HCT116 (cell line): Measurements from ENCODE around the gene UQCRFS1. TPM values are rescaled to one million over a fixed set of nuclear protein-coding genes. Genes with fewer than 3 reads are reported as not detected.

Experiments
- ATAC-seq: fragments of 200-7000 bp; cut with Tn5 transposase; 2 replicates; pipeline ENCODE4 v1.9.1; 2020; ENCODE audit warnings: mild to moderate bottlenecking, moderate library complexity
- BruUV-seq: library from RNA; stranded (reverse); fragments of 400-500 nt; replicated peaks from 2 replicates; lab custom pipeline; 2021; lab: Mats Ljungman, UMichigan
- CTCF ChIA-PET: fragments of 300-600 bp; sonication (Branson Sonifier 250); formaldehyde crosslinking; loops from one replicate; lab custom pipeline; 2021; ENCODE audit warnings: antibody characterized with exemption; lab: Charles Lee
- POLR2A ChIA-PET: fragments of 300-600, 350-600 bp; sonication (Branson Sonifier 250); formaldehyde crosslinking; loops from one replicate; lab custom pipeline; 2021; ENCODE audit warnings: antibody characterized with exemption; lab: Charles Lee
- RAD21 ChIA-PET, 2 experiments: fragments of 300-600 bp; sonication (Branson Sonifier 250); formaldehyde crosslinking; loops; one replicate each; lab custom pipeline; 2023; ENCODE audit warnings: low total read pairs in 2 of 2; ENCODE audit not compliant: uncharacterized antibody in 2 of 2, unreplicated experiment in 2 of 2, low non-redundant PET in 1 of 2; lab: Charles Lee
- DNase-seq: peaks from one replicate; pipeline ENCODE4 v3.0.0-alpha.2; 2010; ENCODE audit warnings: low read depth, low spot score
- H2AFZ ChIP-seq: fragments of 200-600 bp; shearing (Covaris generic), sonication (generic); 2 replicates; pipeline ENCODE4 v1.6.1; 2017; ENCODE audit warnings: low read depth, mixed run types, mixed read lengths, antibody characterized with exemption, low read length; ENCODE audit not compliant: poor library complexity, severe bottlenecking
- H3K27ac ChIP-seq: 2 replicates; pipeline ENCODE4 v1.5.1; 2012; ENCODE audit warnings: low read depth, low read length
- H3K27me3 ChIP-seq: fragments of 200-600 bp; sonication (generic); 2 replicates; pipeline ENCODE4 v1.6.1; 2016; ENCODE audit warnings: mixed run types, low read length, mixed read lengths; ENCODE audit not compliant: insufficient read depth
- H3K36me3 ChIP-seq, 2 experiments: fragments of 200-500 bp in 1 of 2; fragments of 200-600 bp in 1 of 2; sonication (Bioruptor generic) in 1 of 2; sonication (generic) in 1 of 2; 2 replicates each; pipeline versions ENCODE4 v1.5.1 to v1.6.1; 2014 to 2016; ENCODE audit warnings: low read length in 2 of 2, inconsistent platforms in 1 of 2, mixed read lengths in 1 of 2, mixed run types in 1 of 2; ENCODE audit not compliant: insufficient read depth in 2 of 2, control insufficient read depth in 1 of 2
- H3K4me1 ChIP-seq, 2 experiments: fragments of 200-600 bp in 1 of 2; sonication (generic) in 1 of 2; 2 replicates each; pipeline versions ENCODE4 v1.5.1 to v1.6.1; 2012 to 2017; ENCODE audit warnings: low read length in 2 of 2, inconsistent platforms in 1 of 2, mild to moderate bottlenecking in 1 of 2, mixed read lengths in 1 of 2, mixed run types in 1 of 2, moderate library complexity in 1 of 2; ENCODE audit not compliant: insufficient read depth in 2 of 2, control insufficient read depth in 1 of 2
- H3K4me2 ChIP-seq: fragments of 200-600 bp; sonication (generic); 2 replicates; pipeline ENCODE4 v1.6.1; 2017; ENCODE audit warnings: mixed run types, low read length, mixed read lengths
- H3K4me3 ChIP-seq, 2 experiments: fragments of 200-600 bp in 1 of 2; sonication (generic) in 1 of 2; replicated peaks in 1 of 2; 2 replicates each; pipeline ENCODE4 v1.5.1; 2011 to 2016; ENCODE audit warnings: low read length in 2 of 2, control low read depth in 1 of 2, low read depth in 1 of 2, mild to moderate bottlenecking in 1 of 2, mixed read lengths in 1 of 2, mixed run types in 1 of 2
- H3K79me2 ChIP-seq: fragments of 200-600 bp; sonication (generic); 2 replicates; pipeline ENCODE4 v1.6.1; 2017; ENCODE audit warnings: mild to moderate bottlenecking, mixed run types, low read length, moderate library complexity, mixed read lengths; ENCODE audit not compliant: insufficient read depth
- H3K9ac ChIP-seq: fragments of 200-600 bp; sonication (generic); 2 replicates; pipeline ENCODE4 v1.6.1; 2016; ENCODE audit warnings: low read length, mixed read lengths
- H3K9me2 ChIP-seq: fragments of 200-600 bp; sonication (generic), shearing (Covaris generic); 2 replicates; pipeline ENCODE4 v1.6.1; 2017; ENCODE audit warnings: mixed run types, mild to moderate bottlenecking, moderate library complexity; ENCODE audit not compliant: insufficient read depth
- H3K9me3 ChIP-seq, 2 experiments: fragments of 200-500 bp in 1 of 2; fragments of 200-600 bp in 1 of 2; sonication (Bioruptor generic) in 1 of 2; sonication (generic) in 1 of 2; 2 replicates each; pipeline ENCODE4 v1.6.1; 2014 to 2017; ENCODE audit warnings: low read length in 2 of 2, mixed read lengths in 2 of 2, inconsistent platforms in 1 of 2, low read depth in 1 of 2, mild to moderate bottlenecking in 1 of 2, mixed run types in 1 of 2, moderate library complexity in 1 of 2; ENCODE audit not compliant: control insufficient read depth in 1 of 2, insufficient read depth in 1 of 2
- H4K20me1 ChIP-seq: fragments of 200-600 bp; sonication (generic), shearing (Covaris generic); 2 replicates; pipeline ENCODE4 v1.6.1; 2017; ENCODE audit warnings: mixed run types, mild to moderate bottlenecking, moderate library complexity; ENCODE audit not compliant: insufficient read depth
- CEBPB ChIP-seq: IDR thresholded peaks from 2 replicates; pipeline ENCODE4 v1.6.1; 2012; ENCODE audit warnings: low read depth
- EZH2phosphoT487 ChIP-seq: fragments of 200-600 bp; IDR thresholded peaks from 2 replicates; pipeline ENCODE4 v1.6.1; 2018; ENCODE audit warnings: antibody characterized with exemption, borderline replicate concordance
- FOSL1 ChIP-seq: IDR thresholded peaks from 2 replicates; pipeline ENCODE4 v1.6.1; 2012; ENCODE audit warnings: low read depth
- RAD21 ChIP-seq: IDR thresholded peaks from 2 replicates; pipeline ENCODE4 v1.6.1; 2012; ENCODE audit warnings: low read depth, mild to moderate bottlenecking
- SIN3A ChIP-seq: IDR thresholded peaks from 2 replicates; pipeline ENCODE4 v1.6.1; 2012; ENCODE audit warnings: low read depth
- SRF ChIP-seq: IDR thresholded peaks from 2 replicates; pipeline ENCODE4 v1.6.1; 2012; ENCODE audit warnings: low read depth
- TCF7L2 ChIP-seq: IDR thresholded peaks from 2 replicates; pipeline ENCODE4 v1.7.0; 2011; ENCODE audit warnings: borderline replicate concordance, inconsistent platforms; ENCODE audit not compliant: insufficient read depth, insufficient read length; ENCODE audit errors: extremely low read depth
- ZFX ChIP-seq: fragments of 450-650 bp; IDR thresholded peaks from 2 replicates; pipeline ENCODE4 v1.6.1; 2017
- ZNF274 ChIP-seq: fragments of 200-500 bp; sonication (Bioruptor generic); IDR thresholded peaks from 2 replicates; pipeline ENCODE4 v1.6.1; 2014; ENCODE audit warnings: mild to moderate bottlenecking, low read depth, low read length, inconsistent platforms
- intact Hi-C: fragments of 100-400 bp; cut with micrococcal nuclease; formaldehyde crosslinking; loops from 2 replicates; pipeline ENCODE4 v1.10.0; 2022
- total RNA-seq: library from RNA; stranded (reverse); gene quantifications from one replicate; pipeline ENCODE4 v1.2.1, GENCODE V29; 2021; ENCODE audit not compliant: unreplicated experiment
- TF ChIP-seq, protein P1 (sequence below): IDR thresholded peaks from 2 replicates; pipeline ENCODE4 v1.6.1; 2012
- TF ChIP-seq, protein P2 (sequence below), 3 experiments: fragments of 200-600 bp in 1 of 3; sonication (generic) in 1 of 3; IDR thresholded peaks in 2 of 3; conservative IDR thresholded peaks in 1 of 3; 2 replicates each; pipeline ENCODE4 v1.5.1; 2012 to 2017; ENCODE audit warnings: low read depth in 2 of 3, low read length in 2 of 3, antibody characterized with exemption in 1 of 3, borderline replicate concordance in 1 of 3, control low read depth in 1 of 3, mild to moderate bottlenecking in 1 of 3, mixed read lengths in 1 of 3, mixed run types in 1 of 3, moderate library complexity in 1 of 3; ENCODE audit not compliant: insufficient read depth in 1 of 3
- TF ChIP-seq, protein P3 (sequence below): IDR thresholded peaks from 2 replicates; pipeline ENCODE4 v1.6.1; 2012

The UQCRFS1 gene
- total RNA-seq, 1 experiment from 2014 or later = 45.8 TPM

DNA sequence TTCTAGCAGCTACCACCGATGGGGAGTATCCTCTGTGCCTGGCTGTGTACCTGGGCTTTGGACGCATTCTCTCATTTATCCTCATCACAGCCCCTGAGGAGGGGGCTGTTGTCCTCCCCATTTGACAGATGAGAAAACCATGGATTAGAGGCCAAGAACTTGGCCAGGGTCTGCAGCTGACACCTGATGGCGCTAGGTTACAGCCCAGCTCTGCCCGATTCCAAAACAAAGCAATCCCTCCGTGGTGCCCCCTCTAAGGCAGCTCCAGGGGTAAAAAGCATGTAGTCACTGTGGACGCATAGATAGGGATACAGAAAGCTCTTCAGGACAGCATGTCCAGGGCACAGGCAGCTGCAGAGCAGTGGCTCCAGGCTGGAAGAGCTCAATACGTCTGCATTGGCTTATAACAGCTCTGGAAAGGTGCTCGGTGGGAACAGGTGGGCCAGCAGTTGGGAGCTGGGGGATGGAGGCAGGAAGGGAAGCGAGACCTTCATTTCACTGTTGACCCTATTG is 35.4 kb upstream of the UQCRFS1 start:
- H3K27me3 ChIP-seq = peaks cover 14% of the 10 kb centered on the region; the same call in 1 of the 2 replicates
- H3K79me2 ChIP-seq = no peaks in the 10 kb centered on the region
- no peak overlapping the region for H3K4me2 ChIP-seq
- no peaks in the 10 kb centered on the region for H3K9me2 ChIP-seq
- CTCF ChIA-PET = interaction anchor here (0.8 kb wide), 1 partner anchor 11 kb away, joined by 4 read pairs; no protein-coding TSS in a partner anchor
- POLR2A ChIA-PET = no interaction called here
- TF ChIP-seq ZNF274 (no peak), ZFX (no peak), CEBPB (no peak), TCF7L2 (no peak), EZH2phosphoT487 (no peak)
- TF ChIP-seq, protein P1, sequence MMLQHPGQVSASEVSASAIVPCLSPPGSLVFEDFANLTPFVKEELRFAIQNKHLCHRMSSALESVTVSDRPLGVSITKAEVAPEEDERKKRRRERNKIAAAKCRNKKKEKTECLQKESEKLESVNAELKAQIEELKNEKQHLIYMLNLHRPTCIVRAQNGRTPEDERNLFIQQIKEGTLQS = no peak
- TF ChIP-seq, protein P2, sequence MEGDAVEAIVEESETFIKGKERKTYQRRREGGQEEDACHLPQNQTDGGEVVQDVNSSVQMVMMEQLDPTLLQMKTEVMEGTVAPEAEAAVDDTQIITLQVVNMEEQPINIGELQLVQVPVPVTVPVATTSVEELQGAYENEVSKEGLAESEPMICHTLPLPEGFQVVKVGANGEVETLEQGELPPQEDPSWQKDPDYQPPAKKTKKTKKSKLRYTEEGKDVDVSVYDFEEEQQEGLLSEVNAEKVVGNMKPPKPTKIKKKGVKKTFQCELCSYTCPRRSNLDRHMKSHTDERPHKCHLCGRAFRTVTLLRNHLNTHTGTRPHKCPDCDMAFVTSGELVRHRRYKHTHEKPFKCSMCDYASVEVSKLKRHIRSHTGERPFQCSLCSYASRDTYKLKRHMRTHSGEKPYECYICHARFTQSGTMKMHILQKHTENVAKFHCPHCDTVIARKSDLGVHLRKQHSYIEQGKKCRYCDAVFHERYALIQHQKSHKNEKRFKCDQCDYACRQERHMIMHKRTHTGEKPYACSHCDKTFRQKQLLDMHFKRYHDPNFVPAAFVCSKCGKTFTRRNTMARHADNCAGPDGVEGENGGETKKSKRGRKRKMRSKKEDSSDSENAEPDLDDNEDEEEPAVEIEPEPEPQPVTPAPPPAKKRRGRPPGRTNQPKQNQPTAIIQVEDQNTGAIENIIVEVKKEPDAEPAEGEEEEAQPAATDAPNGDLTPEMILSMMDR (IDR thresholded peaks at IDR 0.05 in 2 of 3, conservative IDR thresholded peaks at IDR 0.05 in 1 of 3; ENCODE audit: borderline replicate concordance in 1 of 3, insufficient read depth in 1 of 3, low read depth in 2 of 3, low read length in 2 of 3) = no peak
- H2AFZ ChIP-seq = no peak overlapping the region
- RAD21 ChIA-PET = no interaction called here
- H3K9ac ChIP-seq = no peak overlapping the region
- intact Hi-C loops = no loop called here
- no peaks in the 10 kb centered on the region for H3K4me1 ChIP-seq
- no peaks in the 10 kb centered on the region for H4K20me1 ChIP-seq
- no peaks in the 10 kb centered on the region for H3K9me3 ChIP-seq
- no peak overlapping the region for H3K4me3 ChIP-seq
- ATAC-seq = no peak
- no TSS peak for BruUV-seq
- H3K27ac ChIP-seq = no peak overlapping the region
- no peak for DNase-seq
- H3K36me3 ChIP-seq = no peaks in the 10 kb centered on the region

DNA sequence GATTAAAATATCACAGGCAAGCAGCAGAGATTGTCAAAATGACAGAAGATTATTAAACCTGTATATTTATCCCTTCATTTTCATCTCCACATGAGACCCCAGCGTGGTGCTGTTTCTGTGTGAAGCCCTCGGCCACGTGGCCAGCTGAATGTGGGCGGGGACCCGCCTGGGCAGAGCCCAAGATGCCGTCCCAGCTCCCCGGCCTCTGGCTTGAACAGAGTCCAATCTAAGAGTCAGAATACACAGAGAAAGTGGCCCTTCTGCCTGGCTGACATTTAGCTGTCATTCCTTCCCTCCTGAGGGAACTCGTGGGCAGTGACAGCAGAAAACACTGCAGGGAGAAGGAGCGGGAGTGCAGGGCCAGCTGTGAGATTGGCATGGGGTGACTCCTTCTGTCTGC is 34.9 kb upstream of the UQCRFS1 start:
- ATAC-seq = no peak

More for the DNA sequence above, 34.9 kb upstream of the UQCRFS1 start:
- no peak overlapping the region for H3K27ac ChIP-seq
- no peaks in the 10 kb centered on the region for H3K36me3 ChIP-seq
- CTCF ChIA-PET = no interaction called here
- BruUV-seq = no TSS peak
- POLR2A ChIA-PET = no interaction called here
- H3K4me2 ChIP-seq = no peak overlapping the region
- no peaks in the 10 kb centered on the region for H3K4me1 ChIP-seq
- no peak overlapping the region for H3K9ac ChIP-seq
- H3K9me2 ChIP-seq = no peaks in the 10 kb centered on the region
- no peak overlapping the region for H3K4me3 ChIP-seq
- no peaks in the 10 kb centered on the region for H3K79me2 ChIP-seq
- intact Hi-C loops = no loop called here
- no peak for DNase-seq
- H2AFZ ChIP-seq = no peak overlapping the region
- TF ChIP-seq SRF = no peak
- no peak for TF ChIP-seq SIN3A
- TF ChIP-seq RAD21 = no peak
- no peak for TF ChIP-seq FOSL1
- TF ChIP-seq, protein P2 (IDR thresholded peaks at IDR 0.05 in 2 of 3, conservative IDR thresholded peaks at IDR 0.05 in 1 of 3; ENCODE audit: borderline replicate concordance in 1 of 3, insufficient read depth in 1 of 3, low read depth in 2 of 3, low read length in 2 of 3) = no peak
- TF ChIP-seq, protein P3, sequence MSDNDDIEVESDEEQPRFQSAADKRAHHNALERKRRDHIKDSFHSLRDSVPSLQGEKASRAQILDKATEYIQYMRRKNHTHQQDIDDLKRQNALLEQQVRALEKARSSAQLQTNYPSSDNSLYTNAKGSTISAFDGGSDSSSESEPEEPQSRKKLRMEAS = no peak
- H4K20me1 ChIP-seq = no peaks in the 10 kb centered on the region
- RAD21 ChIA-PET = no interaction called here
- H3K9me3 ChIP-seq = no peaks in the 10 kb centered on the region
- peaks cover 19% of the 10 kb centered on the region; the same call in 1 of the 2 replicates for H3K27me3 ChIP-seq
